PC-9 (cell line): ENCODE measurements around the gene RBM38. TPM values are rescaled to one million over a fixed set of nuclear protein-coding genes. Genes with fewer than 3 reads are reported as not detected.

Experiments used
- BruUV-seq: library from RNA; stranded (reverse); fragments of 400-500 nt; replicated peaks from 2 replicates; lab custom pipeline; 2021; lab: Mats Ljungman, UMichigan
- CTCF ChIA-PET: fragments of 300-600 bp; sonication (Branson Sonifier 250); formaldehyde crosslinking; loops from one replicate; lab custom pipeline; 2022; ENCODE audit warnings: antibody characterized with exemption; lab: Charles Lee
- POLR2A ChIA-PET: fragments of 300-600 bp; sonication (Branson Sonifier 250); formaldehyde crosslinking; loops from one replicate; lab custom pipeline; 2022; ENCODE audit warnings: antibody characterized with exemption; ENCODE audit not compliant: unreplicated experiment; lab: Charles Lee
- DNase-seq, 2 experiments: peaks; one replicate each; pipeline versions ENCODE4 v3.0.0 to v3.0.0-alpha.2; 2015 to 2022; ENCODE audit warnings: mixed read lengths in 1 of 2
- H2AFZ ChIP-seq: fragments of 200-600 bp; sonication (generic); 2 replicates; pipeline ENCODE4 v1.8.1; 2017; ENCODE audit warnings: antibody characterized with exemption
- H3F3A ChIP-seq: fragments of 200-600 bp; sonication (generic); 2 replicates; pipeline ENCODE4 v1.8.1; 2017; ENCODE audit warnings: antibody characterized with exemption, mild to moderate bottlenecking, low read depth; ENCODE audit not compliant: insufficient read depth
- H3K27ac ChIP-seq: fragments of 200-600 bp; sonication (generic); 2 replicates; pipeline ENCODE4 v1.6.1; 2016; ENCODE audit warnings: mixed run types
- H3K27me3 ChIP-seq: fragments of 200-600 bp; sonication (generic); 2 replicates; pipeline ENCODE4 v1.6.1; 2016; ENCODE audit warnings: low read depth, mixed run types; ENCODE audit not compliant: insufficient read depth
- H3K36me3 ChIP-seq: fragments of 200-600 bp; sonication (generic); 2 replicates; pipeline ENCODE4 v1.6.1; 2016; ENCODE audit warnings: low read depth, mixed run types
- H3K4me1 ChIP-seq: fragments of 200-600 bp; sonication (generic); replicated peaks from 2 replicates; pipeline ENCODE4 v1.6.1; 2016; ENCODE audit warnings: mixed run types; ENCODE audit not compliant: insufficient read depth
- H3K4me2 ChIP-seq: fragments of 200-600 bp; sonication (generic); 2 replicates; pipeline ENCODE4 v1.6.1; 2017; ENCODE audit warnings: mixed run types
- H3K4me3 ChIP-seq: fragments of 200-600 bp; sonication (generic); 2 replicates; pipeline ENCODE4 v1.6.1; 2016; ENCODE audit warnings: mixed run types
- H3K79me2 ChIP-seq: fragments of 200-600 bp; sonication (generic); 2 replicates; pipeline ENCODE4 v1.6.1; 2017; ENCODE audit warnings: low read depth, mixed run types
- H3K9me2 ChIP-seq: fragments of 200-600 bp; sonication (generic); 2 replicates; pipeline ENCODE4 v1.8.1; 2017; ENCODE audit warnings: mild to moderate bottlenecking; ENCODE audit not compliant: insufficient read depth
- H3K9me3 ChIP-seq: fragments of 200-600 bp; sonication (generic); 2 replicates; pipeline ENCODE4 v1.8.1; 2016; ENCODE audit warnings: low read depth; ENCODE audit not compliant: insufficient read depth
- H4K20me1 ChIP-seq: fragments of 200-600 bp; sonication (generic); 2 replicates; pipeline ENCODE4 v1.8.1; 2017; ENCODE audit not compliant: insufficient read depth
- EZH2 ChIP-seq: fragments of 200-600 bp; sonication (generic); IDR thresholded peaks from 2 replicates; pipeline ENCODE4 v1.8.0; 2017; ENCODE audit warnings: antibody characterized with exemption, low read depth
- intact Hi-C: fragments of 100-400 bp; cut with micrococcal nuclease; formaldehyde crosslinking; loops from one replicate; pipeline ENCODE4 v1.10.0; 2022; ENCODE audit not compliant: unreplicated experiment
- total RNA-seq: library from RNA; stranded (reverse); gene quantifications from 2 replicates; pipeline ENCODE4 v1.2.3, GENCODE V29; 2021
- TF ChIP-seq, protein P1 (sequence below): fragments of 200-600 bp; sonication (generic); conservative IDR thresholded peaks from 2 replicates; pipeline ENCODE4 v1.6.1; 2017; ENCODE audit warnings: mixed run types, antibody characterized with exemption, mild to moderate bottlenecking, moderate library complexity

RBM38 gene
- total RNA-seq, 1 experiment from 2014 or later, result 25.6 TPM

GRCh38 chr20:57420571-57421252 lies 29.5 kb downstream of the RBM38 start:
- no peaks in the 10 kb centered on the region for H3K79me2 ChIP-seq
- no TSS peak for BruUV-seq
- ChIA-PET POLR2A (interaction anchor here (0.6 kb wide), 1 partner anchor 33 kb away, joined by 10 read pairs; no protein-coding TSS in a partner anchor), CTCF (no interaction called here)
- no peaks in the 10 kb centered on the region for H4K20me1 ChIP-seq
- TF ChIP-seq, protein P1, sequence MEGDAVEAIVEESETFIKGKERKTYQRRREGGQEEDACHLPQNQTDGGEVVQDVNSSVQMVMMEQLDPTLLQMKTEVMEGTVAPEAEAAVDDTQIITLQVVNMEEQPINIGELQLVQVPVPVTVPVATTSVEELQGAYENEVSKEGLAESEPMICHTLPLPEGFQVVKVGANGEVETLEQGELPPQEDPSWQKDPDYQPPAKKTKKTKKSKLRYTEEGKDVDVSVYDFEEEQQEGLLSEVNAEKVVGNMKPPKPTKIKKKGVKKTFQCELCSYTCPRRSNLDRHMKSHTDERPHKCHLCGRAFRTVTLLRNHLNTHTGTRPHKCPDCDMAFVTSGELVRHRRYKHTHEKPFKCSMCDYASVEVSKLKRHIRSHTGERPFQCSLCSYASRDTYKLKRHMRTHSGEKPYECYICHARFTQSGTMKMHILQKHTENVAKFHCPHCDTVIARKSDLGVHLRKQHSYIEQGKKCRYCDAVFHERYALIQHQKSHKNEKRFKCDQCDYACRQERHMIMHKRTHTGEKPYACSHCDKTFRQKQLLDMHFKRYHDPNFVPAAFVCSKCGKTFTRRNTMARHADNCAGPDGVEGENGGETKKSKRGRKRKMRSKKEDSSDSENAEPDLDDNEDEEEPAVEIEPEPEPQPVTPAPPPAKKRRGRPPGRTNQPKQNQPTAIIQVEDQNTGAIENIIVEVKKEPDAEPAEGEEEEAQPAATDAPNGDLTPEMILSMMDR, result no peak
- no peak for TF ChIP-seq EZH2
- H2AFZ ChIP-seq, result no peak overlapping the region
- H3K4me2 ChIP-seq, result no peak overlapping the region
- H3K4me1 ChIP-seq, result 0 out of 2 replicates have a peak, but pooled peaks cover 5% of the 10 kb centered on the region
- no peaks in the 10 kb centered on the region for H3K9me3 ChIP-seq
- no peaks in the 10 kb centered on the region for H3K9me2 ChIP-seq
- H3F3A ChIP-seq, result no peaks in the 10 kb centered on the region; the same call in 1 of the 2 replicates
- intact Hi-C loops, result no loop called here
- H3K27me3 ChIP-seq, result peaks cover 23% of the 10 kb centered on the region
- no peak overlapping the region for H3K27ac ChIP-seq
- no peak for DNase-seq
- no peak overlapping the region for H3K4me3 ChIP-seq
- H3K36me3 ChIP-seq, result no peaks in the 10 kb centered on the region

GRCh38 chr20:57421253-57422220 lies 30.3 kb downstream of the RBM38 start:
- POLR2A ChIA-PET, result interaction anchor here (0.6 kb wide), 1 partner anchor 32 kb away, joined by 10 read pairs; no protein-coding TSS in a partner anchor
- no peaks in the 10 kb centered on the region for H3K36me3 ChIP-seq
- H3K27me3 ChIP-seq, result peaks cover 23% of the 10 kb centered on the region
- H3F3A ChIP-seq, result no peaks in the 10 kb centered on the region; the same call in 1 of the 2 replicates
- no peak overlapping the region for H3K4me3 ChIP-seq
- H3K4me2 ChIP-seq, result no peak overlapping the region
- no peak overlapping the region for H2AFZ ChIP-seq
- no peaks in the 10 kb centered on the region for H3K9me3 ChIP-seq
- CTCF ChIA-PET, result no interaction called here
- H3K9me2 ChIP-seq, result no peaks in the 10 kb centered on the region
- 0 out of 2 replicates have a peak, but pooled peaks cover 5% of the 10 kb centered on the region for H3K4me1 ChIP-seq
- TF ChIP-seq, protein P1, result no peak
- TF ChIP-seq EZH2, result no peak
- H3K27ac ChIP-seq, result no peak overlapping the region
- H3K79me2 ChIP-seq, result no peaks in the 10 kb centered on the region
- intact Hi-C loops, result no loop called here
- BruUV-seq, result no TSS peak
- H4K20me1 ChIP-seq, result no peaks in the 10 kb centered on the region
- no peak for DNase-seq

DNA sequence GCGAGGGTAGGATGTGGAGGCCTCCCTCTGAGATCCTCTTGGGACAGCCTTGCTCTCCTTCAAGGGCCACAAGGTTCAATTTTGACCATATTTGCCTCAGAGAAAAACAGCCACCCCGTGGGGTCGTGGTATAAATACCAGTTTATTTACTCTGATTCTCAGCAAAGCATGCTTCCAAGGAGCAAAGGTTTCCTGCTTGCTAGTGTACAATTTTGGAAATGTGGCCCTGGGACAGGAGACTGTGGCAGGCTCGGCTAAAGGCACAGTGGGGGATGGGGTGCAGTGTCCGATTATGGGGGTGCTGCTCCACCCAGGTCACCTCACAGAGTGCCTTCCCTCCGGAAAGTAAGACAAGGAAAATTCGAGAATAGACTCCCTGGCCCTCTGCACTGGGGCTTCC lies 31.1 kb downstream of the RBM38 start:
- ChIA-PET POLR2A (no interaction called here), CTCF (no interaction called here)
- BruUV-seq, result no TSS peak
- no peak overlapping the region for H3K27ac ChIP-seq
- H3K4me2 ChIP-seq, result no peak overlapping the region
- 0 out of 2 replicates have a peak, but pooled peaks cover 5% of the 10 kb centered on the region for H3K4me1 ChIP-seq
- H4K20me1 ChIP-seq, result no peaks in the 10 kb centered on the region
- no peaks in the 10 kb centered on the region for H3K36me3 ChIP-seq
- H3K4me3 ChIP-seq, result no peak overlapping the region
- no peak for DNase-seq
- no peak overlapping the region for H2AFZ ChIP-seq
- intact Hi-C loops, result no loop called here
- TF ChIP-seq, protein P1, result no peak
- no peak for TF ChIP-seq EZH2
- H3K9me3 ChIP-seq, result no peaks in the 10 kb centered on the region
- no peaks in the 10 kb centered on the region; the same call in 1 of the 2 replicates for H3F3A ChIP-seq
- peaks cover 23% of the 10 kb centered on the region for H3K27me3 ChIP-seq
- H3K9me2 ChIP-seq, result no peaks in the 10 kb centered on the region
- no peaks in the 10 kb centered on the region for H3K79me2 ChIP-seq
